Endothelial cell of umbilical vein (primary cell): Measurements from ENCODE around the gene MAPK1IP1L.

Source experiments
- CTCF ChIP-seq, 2 donors: IDR thresholded peaks; 1 replicate in 1 of 2; 2 replicates in 1 of 2; pipeline ENCODE4 v1.5.1; 2011; ENCODE audit warnings: low read length in 2 of 2, mild to moderate bottlenecking in 2 of 2, moderate library complexity in 2 of 2, control low read depth in 1 of 2, inconsistent platforms in 1 of 2, low read depth in 1 of 2; ENCODE audit not compliant: insufficient read depth in 1 of 2; ENCODE audit errors: extremely low read depth in 1 of 2
- EZH2 ChIP-seq: IDR thresholded peaks from 2 replicates; pipeline ENCODE4 v1.6.1; 2012; ENCODE audit warnings: borderline replicate concordance, low read depth, mild to moderate bottlenecking, moderate library complexity, low read length, inconsistent platforms; ENCODE audit not compliant: severe bottlenecking
- MYC ChIP-seq: IDR thresholded peaks from one replicate; pipeline ENCODE4 v1.6.1; 2011; ENCODE audit warnings: mild to moderate bottlenecking, low read depth, low read length
- POLR2A ChIP-seq: IDR thresholded peaks from 2 replicates; pipeline ENCODE4 v1.6.1; 2012; ENCODE audit warnings: low read depth, mild to moderate bottlenecking, control low read depth, low read length
- POLR2AphosphoS5 ChIP-seq: IDR thresholded peaks from 2 replicates; pipeline ENCODE4 v1.6.1; 2012; ENCODE audit warnings: low read depth, mild to moderate bottlenecking, control low read depth, low read length, moderate library complexity; ENCODE audit not compliant: insufficient read depth

DNA sequence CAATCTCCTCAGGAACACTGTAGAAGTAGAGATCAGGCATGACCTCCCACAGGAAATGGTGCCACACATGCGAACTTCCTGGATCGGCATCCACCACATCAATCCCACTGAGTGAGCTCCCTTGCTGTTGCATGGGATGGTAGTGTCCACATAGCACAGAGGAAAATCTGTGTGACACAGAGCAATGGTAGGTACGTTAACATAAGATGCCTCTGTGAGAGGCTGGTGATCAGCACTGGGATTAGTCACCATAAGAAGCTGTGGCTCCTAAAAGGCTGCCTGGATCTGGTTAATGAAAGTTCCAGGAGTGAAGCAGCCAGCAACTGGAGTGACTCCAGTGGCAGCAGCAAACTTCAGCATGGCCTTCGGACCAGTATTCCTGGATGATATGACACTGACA lies 46.4 kb upstream of the MAPK1IP1L start:
- no peak for TF ChIP-seq CTCF (IDR thresholded peaks at IDR 0.05; ENCODE audit: extremely low read depth in 1 of 2, insufficient read depth in 1 of 2, low read depth in 1 of 2, low read length in 2 of 2)
- TF ChIP-seq EZH2, result no peak
- TF ChIP-seq POLR2A, result no peak
- TF ChIP-seq MYC, result no peak
- no peak for TF ChIP-seq POLR2AphosphoS5
